Fibroblast of lung (primary cell): ENCODE results near the gene HECTD1.

Source experiments
- CTCF ChIP-seq, 2 donors: IDR thresholded peaks in 1 of 2; conservative IDR thresholded peaks in 1 of 2; 1 replicate in 1 of 2; 2 replicates in 1 of 2; pipeline ENCODE4 v1.5.1; 2011 to 2012; ENCODE audit warnings: low read length in 2 of 2, control low read depth in 1 of 2, inconsistent platforms in 1 of 2, low read depth in 1 of 2, mild to moderate bottlenecking in 1 of 2
- EZH2 ChIP-seq: IDR thresholded peaks from 2 replicates; pipeline ENCODE4 v1.5.1; 2012; ENCODE audit warnings: low read length, control low read depth, mild to moderate bottlenecking; ENCODE audit errors: missing control alignments

- no peak for TF ChIP-seq CTCF (conservative IDR thresholded peaks at IDR 0.05 in 1 of 2, IDR thresholded peaks at IDR 0.05 in 1 of 2; ENCODE audit: low read depth in 1 of 2, low read length in 2 of 2)
- TF ChIP-seq EZH2, result no peak
Observed at GRCh38 chr14:31169877-31170276, 37.7 kb downstream of the HECTD1 start.
